Gastroesophageal sphincter (tissue), 4 donors: ENCODE results near the gene SAYSD1. TPM values are rescaled to one million over a fixed set of nuclear protein-coding genes. Genes with fewer than 3 reads are reported as not detected.

Source experiments
- ATAC-seq: fragments of 150-250 bp; one replicate; pipeline ENCODE4 v1.9.1; 2016; ENCODE audit warnings: mild to moderate bottlenecking, moderate library complexity
- H3K27ac ChIP-seq, 4 donors: fragments of 200-600 bp; sonication (generic) in 3 of 4; 1 replicate in 3 of 4; 2 replicates in 1 of 4; pipeline ENCODE4 v1.5.1; 2016 to 2019
- H3K27me3 ChIP-seq: fragments of 200-600 bp; sonication (generic); one replicate; pipeline ENCODE4 v1.5.1; 2019
- H3K36me3 ChIP-seq, 2 donors: fragments of 200-600 bp; sonication (generic); one replicate each; pipeline ENCODE4 v1.5.1; 2019; ENCODE audit warnings: control low read depth in 1 of 2
- H3K4me1 ChIP-seq, 3 donors: fragments of 200-600 bp; sonication (generic); 1 replicate in 2 of 3; 2 replicates in 1 of 3; pipeline ENCODE4 v1.5.1; 2016 to 2019; ENCODE audit warnings: control low read depth in 2 of 3
- H3K4me3 ChIP-seq, 2 donors: fragments of 200-600 bp; sonication (generic); one replicate each; pipeline ENCODE4 v1.5.1; 2019; ENCODE audit warnings: mild to moderate bottlenecking in 1 of 2, moderate library complexity in 1 of 2
- H3K9me3 ChIP-seq, 3 donors: fragments of 200-600 bp; sonication (generic); one replicate each; pipeline ENCODE4 v1.5.1; 2017 to 2019; ENCODE audit warnings: control low read depth in 2 of 3
- CTCF ChIP-seq, 4 experiments: fragments of 200-600 bp in 2 of 4; fragments of 450-650 bp in 2 of 4; sonication (generic) in 1 of 4; IDR thresholded peaks; one replicate each; pipeline ENCODE4 v1.5.1; 2017 to 2019; ENCODE audit warnings: antibody characterized with exemption in 4 of 4, mild to moderate bottlenecking in 2 of 4, moderate library complexity in 2 of 4
- EP300 ChIP-seq: sonication (generic); formaldehyde crosslinking; IDR thresholded peaks from one replicate; pipeline ENCODE4 v1.6.1; 2017; ENCODE audit warnings: antibody characterized with exemption, mild to moderate bottlenecking
- POLR2A ChIP-seq, 2 donors: fragments of 450-650 bp; IDR thresholded peaks; one replicate each; pipeline ENCODE4 v1.6.1; 2017; ENCODE audit warnings: antibody characterized with exemption in 2 of 2, mild to moderate bottlenecking in 2 of 2, moderate library complexity in 1 of 2
- POLR2AphosphoS5 ChIP-seq: sonication (generic); formaldehyde crosslinking; IDR thresholded peaks from one replicate; pipeline ENCODE4 v1.6.1; 2017; ENCODE audit warnings: antibody characterized with exemption
- WGBS, 2 donors: methylation state at CpG; one replicate each; pipeline ENCODE4 v1.1.5; 2018; ENCODE audit warnings: low coverage in 1 of 2; 5-methylcytosine and 5-hydroxymethylcytosine counted together
- total RNA-seq, 4 donors: library from RNA; depleted of rRNA; stranded (reverse); fragments of >200 nt; gene quantifications; one replicate each; pipeline ENCODE4 v1.1.0, GENCODE V29; 2016

Gene SAYSD1
- total RNA-seq, 4 donors from 2014 or later: 16.4 to 23.2 (median 20.7) TPM

DNA sequence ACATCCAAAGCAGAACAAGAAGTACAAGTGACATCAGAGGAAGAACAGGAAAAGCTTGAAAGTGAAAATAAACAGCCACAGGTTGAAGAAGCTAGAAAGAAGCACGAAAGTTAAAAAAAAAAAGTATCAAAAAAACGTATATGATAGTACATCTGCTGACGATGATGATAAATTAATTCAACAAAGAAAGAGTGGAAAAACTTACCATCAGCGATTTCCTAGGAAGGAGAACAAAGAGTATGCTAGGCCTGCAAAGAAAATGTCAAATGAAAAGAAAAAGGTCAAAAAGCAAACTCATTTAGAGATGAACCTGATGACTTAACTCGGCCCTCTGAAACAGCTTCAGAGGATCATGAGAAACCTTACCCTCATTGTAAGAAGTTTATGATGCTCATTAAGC is 3.7 kb downstream of the SAYSD1 start:
- no peak overlapping the region for H3K4me3 ChIP-seq
- no peaks in the 10 kb centered on the region for H3K27me3 ChIP-seq
- no peak for ATAC-seq
- no peaks in the 10 kb centered on the region for H3K9me3 ChIP-seq
- TF ChIP-seq CTCF (IDR thresholded peaks at IDR 0.05): no peak
- no peak for TF ChIP-seq POLR2A (IDR thresholded peaks at IDR 0.05)
- TF ChIP-seq EP300: no peak
- WGBS, 2 donors: 65 to 73% methylated on average over 5 of the region's 5 CpGs
- no peak overlapping the region for H3K27ac ChIP-seq
- peaks cover 0 to 35% of the 10 kb centered on the region in 2 donors for H3K36me3 ChIP-seq
- peaks cover 3 to 25% (median 6%) of the 10 kb centered on the region in 3 donors for H3K4me1 ChIP-seq

- H3K27me3 ChIP-seq: no peaks in the 10 kb centered on the region
- no peak for TF ChIP-seq CTCF (IDR thresholded peaks at IDR 0.05)
- no peak for TF ChIP-seq POLR2AphosphoS5
- TF ChIP-seq POLR2A (IDR thresholded peaks at IDR 0.05): no peak
- no peak for TF ChIP-seq EP300
- H3K4me1 ChIP-seq: peaks cover 0 to 4% (median 0%) of the 10 kb centered on the region in 3 donors
- WGBS, 2 donors: 88% methylated on average over 6 to 7 of the region's 7 CpGs
- peaks cover 0 to 58% of the 10 kb centered on the region in 2 donors for H3K36me3 ChIP-seq
- H3K9me3 ChIP-seq: no peaks in the 10 kb centered on the region
- no peak for ATAC-seq
- no peak overlapping the region for H3K4me3 ChIP-seq
- H3K27ac ChIP-seq: no peak overlapping the region
Measured at GRCh38 chr6:39108041-39108839, 6.7 kb downstream of the SAYSD1 start.

DNA sequence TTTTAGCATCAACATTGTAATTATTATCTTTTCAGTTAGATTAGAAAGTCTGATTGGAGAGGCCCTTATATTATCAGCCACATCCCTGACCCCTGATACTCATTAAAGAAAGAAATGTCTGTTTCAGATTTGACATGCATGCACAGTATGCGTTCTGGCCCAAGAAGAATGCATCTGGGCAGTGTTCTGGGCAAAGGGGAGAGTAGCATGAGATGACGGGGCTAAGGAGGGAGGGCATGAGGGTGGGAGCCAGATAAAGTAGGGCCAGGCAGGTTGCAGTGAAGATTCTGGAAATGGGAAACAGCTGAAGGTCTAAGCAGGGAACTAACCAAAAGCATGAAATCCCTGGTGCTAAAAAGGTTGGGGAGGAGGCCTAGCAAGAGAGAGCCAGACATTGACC is 7.3 kb downstream of the SAYSD1 start:
- Histone ChIP-seq H3K27ac (no peak overlapping the region), H3K27me3 (no peaks in the 10 kb centered on the region), H3K36me3 (peaks cover 0 to 64% of the 10 kb centered on the region in 2 donors), H3K9me3 (no peaks in the 10 kb centered on the region), H3K4me1 (no peaks in the 10 kb centered on the region), H3K4me3 (no peak overlapping the region)
- TF ChIP-seq POLR2AphosphoS5 (no peak), EP300 (no peak), CTCF (IDR thresholded peaks at IDR 0.05) (no peak), POLR2A (IDR thresholded peaks at IDR 0.05) (no peak)
- 33% methylated on average over 2 of the region's 2 CpGs for WGBS, 2 donors
- ATAC-seq: no peak

DNA sequence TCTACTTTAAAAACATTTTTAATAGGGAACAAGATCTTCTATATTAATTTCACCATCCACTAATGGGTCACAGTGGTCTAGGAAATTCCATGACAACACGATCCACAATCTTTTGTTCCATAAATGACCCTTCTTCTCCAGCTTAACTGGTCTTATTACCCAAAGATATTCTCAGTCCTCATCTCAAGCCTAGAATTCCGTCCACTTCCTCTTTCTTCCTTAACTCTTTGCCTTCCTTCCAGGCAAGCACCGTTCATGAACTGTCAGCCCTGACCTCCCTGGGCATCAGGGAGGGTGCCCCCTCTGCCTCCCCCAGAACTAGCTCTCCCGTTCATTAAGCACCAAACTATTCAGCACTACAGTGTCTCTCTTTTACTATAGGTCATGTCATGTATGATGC is 8.0 kb downstream of the SAYSD1 start:
- Histone ChIP-seq H3K4me3 (no peak overlapping the region), H3K36me3 (peaks cover 0 to 64% of the 10 kb centered on the region in 2 donors), H3K27me3 (no peaks in the 10 kb centered on the region), H3K27ac (no peak overlapping the region), H3K9me3 (no peaks in the 10 kb centered on the region), H3K4me1 (peaks cover 0 to 6% (median 0%) of the 10 kb centered on the region in 3 donors)
- WGBS, 2 donors: 74 to 80% methylated on average over 3 to 4 of the region's 4 CpGs
- no peak for ATAC-seq
- TF ChIP-seq EP300: no peak
- TF ChIP-seq POLR2A (IDR thresholded peaks at IDR 0.05): no peak
- no peak for TF ChIP-seq CTCF (IDR thresholded peaks at IDR 0.05)
- no peak for TF ChIP-seq POLR2AphosphoS5

DNA sequence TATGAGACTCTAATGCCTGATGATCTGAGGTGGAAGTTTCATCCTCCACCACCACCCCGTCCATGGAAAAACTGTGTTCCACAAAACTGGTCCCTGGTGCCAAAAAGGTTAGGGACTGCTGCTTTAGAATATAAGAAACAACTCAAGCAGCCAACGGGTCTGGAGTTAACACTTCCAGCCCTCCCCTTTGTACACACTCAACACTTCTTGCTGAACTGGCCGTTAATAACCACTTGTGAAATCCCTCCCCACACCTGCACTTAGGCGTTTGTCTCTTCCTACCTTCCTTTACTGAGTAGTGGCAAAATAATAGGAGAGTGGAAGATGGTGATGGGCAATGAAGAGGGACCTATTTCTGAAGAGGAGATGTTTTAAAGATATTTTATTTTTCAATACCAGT is 10.5 kb downstream of the SAYSD1 start:
- WGBS, 2 donors: 40 to 59% methylated on average over 1 to 4 of the region's 4 CpGs
- no peak for ATAC-seq
- Histone ChIP-seq H3K9me3 (no peaks in the 10 kb centered on the region), H3K4me3 (no peak overlapping the region), H3K36me3 (peaks cover 0 to 42% of the 10 kb centered on the region in 2 donors), H3K27me3 (no peaks in the 10 kb centered on the region), H3K27ac (no peak overlapping the region), H3K4me1 (peaks cover 0 to 15% (median 0%) of the 10 kb centered on the region in 3 donors)
- TF ChIP-seq CTCF (IDR thresholded peaks at IDR 0.05): no peak
- no peak for TF ChIP-seq POLR2AphosphoS5
- no peak for TF ChIP-seq EP300
- TF ChIP-seq POLR2A (IDR thresholded peaks at IDR 0.05): no peak
